ENCODE data around the gene SMYD2. TPM values are rescaled to one million over a fixed set of nuclear protein-coding genes. Genes with fewer than 3 reads are reported as not detected.

SMYD2 gene
- total RNA-seq, 1 donor from 2014 or later, result 35.5 TPM

DNA sequence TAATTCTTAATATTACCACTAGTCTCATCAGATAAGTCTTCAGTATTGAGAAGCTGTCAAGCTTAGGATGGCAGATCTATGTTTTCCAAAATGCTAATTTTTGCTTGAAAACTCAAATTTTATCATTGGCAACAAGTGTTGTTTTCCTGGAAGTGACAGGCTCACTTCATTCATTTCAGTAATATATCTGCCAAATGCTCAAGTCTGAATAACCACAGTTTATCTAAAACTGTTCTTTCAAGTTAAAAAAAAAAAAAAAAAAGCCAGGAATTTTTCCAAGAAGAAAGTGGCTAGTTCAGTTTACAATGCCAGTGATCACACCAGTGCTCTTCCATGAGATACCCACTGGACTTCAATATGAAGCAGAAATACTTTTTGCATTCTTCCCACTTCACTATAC is 20.6 kb downstream of the SMYD2 start:
- peaks cover 27% of the 10 kb centered on the region for H3K4me1 Mint-ChIP-seq (ENCODE audit: unreplicated experiment)
- no peaks in the 10 kb centered on the region for H3K36me3 Mint-ChIP-seq
- no peak overlapping the region for H3K4me3 Mint-ChIP-seq
- H3K27ac Mint-ChIP-seq, result no peak overlapping the region
- no peaks in the 10 kb centered on the region for H3K9me3 Mint-ChIP-seq
- TF ChIP-seq, protein P1, sequence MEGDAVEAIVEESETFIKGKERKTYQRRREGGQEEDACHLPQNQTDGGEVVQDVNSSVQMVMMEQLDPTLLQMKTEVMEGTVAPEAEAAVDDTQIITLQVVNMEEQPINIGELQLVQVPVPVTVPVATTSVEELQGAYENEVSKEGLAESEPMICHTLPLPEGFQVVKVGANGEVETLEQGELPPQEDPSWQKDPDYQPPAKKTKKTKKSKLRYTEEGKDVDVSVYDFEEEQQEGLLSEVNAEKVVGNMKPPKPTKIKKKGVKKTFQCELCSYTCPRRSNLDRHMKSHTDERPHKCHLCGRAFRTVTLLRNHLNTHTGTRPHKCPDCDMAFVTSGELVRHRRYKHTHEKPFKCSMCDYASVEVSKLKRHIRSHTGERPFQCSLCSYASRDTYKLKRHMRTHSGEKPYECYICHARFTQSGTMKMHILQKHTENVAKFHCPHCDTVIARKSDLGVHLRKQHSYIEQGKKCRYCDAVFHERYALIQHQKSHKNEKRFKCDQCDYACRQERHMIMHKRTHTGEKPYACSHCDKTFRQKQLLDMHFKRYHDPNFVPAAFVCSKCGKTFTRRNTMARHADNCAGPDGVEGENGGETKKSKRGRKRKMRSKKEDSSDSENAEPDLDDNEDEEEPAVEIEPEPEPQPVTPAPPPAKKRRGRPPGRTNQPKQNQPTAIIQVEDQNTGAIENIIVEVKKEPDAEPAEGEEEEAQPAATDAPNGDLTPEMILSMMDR (conservative IDR thresholded peaks at IDR 0.05), result no peak
- no peak for DNase-seq (ENCODE audit: extremely low spot score, unreplicated experiment)
- H3K27me3 Mint-ChIP-seq, result no peaks in the 10 kb centered on the region

DNA sequence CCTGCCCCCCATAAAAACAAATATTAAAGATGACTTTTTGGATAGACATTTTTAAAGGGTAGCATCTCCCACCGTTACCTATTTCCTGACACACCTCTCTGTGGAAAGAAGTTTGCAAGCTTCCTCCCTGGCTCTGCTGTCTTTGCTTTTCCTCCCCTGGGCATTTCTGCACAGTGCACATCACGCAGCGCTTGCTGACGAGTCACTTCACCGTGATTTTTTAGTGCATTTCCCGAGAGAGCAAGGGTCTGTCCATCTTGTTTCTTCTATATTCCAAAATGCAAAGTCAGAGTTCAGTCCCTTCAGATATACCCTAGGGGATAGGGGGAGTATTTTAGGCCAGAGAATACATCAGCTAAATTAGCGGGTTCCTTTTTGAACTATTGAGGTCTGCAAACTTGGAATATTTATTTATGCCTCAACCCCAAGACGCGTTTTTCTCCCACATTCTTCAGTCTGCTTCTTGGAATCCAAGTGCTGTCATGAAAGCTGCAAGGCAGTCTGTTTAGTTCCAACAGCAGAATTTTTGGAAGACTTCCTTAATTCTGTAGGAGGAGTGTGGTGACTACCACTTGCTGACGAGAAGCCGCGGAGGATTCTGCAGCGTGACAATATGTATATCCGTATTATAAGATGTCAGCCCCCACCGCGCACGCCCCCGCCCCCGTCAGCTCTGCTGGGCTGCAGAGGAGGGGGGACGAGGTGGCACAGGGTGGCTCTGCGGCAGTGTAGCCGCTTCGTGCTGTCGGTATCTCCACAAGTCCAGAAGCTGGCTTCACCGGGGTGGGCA is 22.4 kb downstream of the SMYD2 start:
- Mint-ChIP-seq H3K9me3 (no peaks in the 10 kb centered on the region), H3K36me3 (peaks cover 4% of the 10 kb centered on the region), H3K4me1 (ENCODE audit: unreplicated experiment) (peaks cover 21% of the 10 kb centered on the region), H3K27ac (no peak overlapping the region), H3K4me3 (no peak overlapping the region), H3K27me3 (no peaks in the 10 kb centered on the region)
- TF ChIP-seq, protein P1 (conservative IDR thresholded peaks at IDR 0.05), result no peak
- no peak for DNase-seq (ENCODE audit: extremely low spot score, unreplicated experiment)

DNA sequence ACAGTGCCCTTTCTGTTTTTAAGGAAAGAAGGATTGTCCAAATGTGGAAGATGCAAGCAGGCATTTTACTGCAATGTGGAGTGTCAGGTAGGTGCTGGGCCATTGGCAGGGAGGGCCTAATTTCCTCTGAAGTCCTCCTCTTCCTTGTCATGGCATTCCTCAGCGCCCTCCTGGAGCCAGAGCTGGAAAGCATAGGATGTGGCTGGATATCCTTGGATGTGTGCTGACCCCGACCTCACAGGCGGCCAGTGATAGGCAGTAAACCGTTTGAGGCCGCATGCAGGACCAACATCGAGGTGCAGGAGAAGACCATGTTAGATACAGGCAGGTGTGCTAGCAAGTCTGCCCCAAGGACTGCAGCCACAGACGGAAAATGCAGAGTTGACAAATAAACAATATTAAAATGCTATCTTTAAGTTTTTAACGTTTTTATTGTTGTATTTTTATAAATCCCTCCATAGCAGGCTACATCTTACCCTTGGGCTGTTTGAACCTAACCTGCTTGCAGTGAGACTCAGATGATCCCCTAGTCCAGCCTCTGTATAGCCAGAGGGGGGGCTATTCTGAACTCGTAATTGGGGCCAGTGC is 24.3 kb downstream of the SMYD2 start:
- peaks cover 5% of the 10 kb centered on the region for H3K36me3 Mint-ChIP-seq
- TF ChIP-seq, protein P1 (conservative IDR thresholded peaks at IDR 0.05), result no peak
- H3K27me3 Mint-ChIP-seq, result no peaks in the 10 kb centered on the region
- no peak overlapping the region for H3K4me3 Mint-ChIP-seq
- no peak overlapping the region for H3K27ac Mint-ChIP-seq
- no peaks in the 10 kb centered on the region for H3K9me3 Mint-ChIP-seq
- H3K4me1 Mint-ChIP-seq (ENCODE audit: unreplicated experiment), result peaks cover 24% of the 10 kb centered on the region
- no peak for DNase-seq (ENCODE audit: extremely low spot score, unreplicated experiment)

DNA sequence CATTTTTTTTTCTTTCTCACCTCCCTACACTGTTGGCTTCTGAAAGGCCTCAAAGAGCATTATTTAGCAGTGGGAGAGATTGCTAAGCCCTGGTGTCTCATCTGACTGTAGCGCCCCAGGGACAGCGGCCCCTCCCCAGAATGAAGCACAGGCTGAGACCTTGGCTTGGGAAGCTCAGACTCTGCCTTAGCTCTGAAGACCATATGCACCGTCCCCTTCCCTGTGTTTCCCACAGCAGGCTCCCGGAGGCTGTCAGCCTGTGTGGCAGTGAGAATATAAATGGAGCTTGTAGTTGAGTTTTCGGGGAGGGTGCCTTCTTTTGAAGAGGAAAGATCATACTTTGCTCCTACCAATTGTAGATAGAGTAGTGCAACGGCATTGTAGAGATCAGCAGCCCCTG is 25.3 kb downstream of the SMYD2 start:
- Mint-ChIP-seq H3K9me3 (no peaks in the 10 kb centered on the region), H3K4me1 (ENCODE audit: unreplicated experiment) (peaks cover 24% of the 10 kb centered on the region), H3K27ac (no peak overlapping the region), H3K4me3 (no peak overlapping the region), H3K36me3 (peaks cover 5% of the 10 kb centered on the region), H3K27me3 (no peaks in the 10 kb centered on the region)
- no peak for DNase-seq (ENCODE audit: extremely low spot score, unreplicated experiment)
- TF ChIP-seq, protein P1 (conservative IDR thresholded peaks at IDR 0.05), result no peak

DNA sequence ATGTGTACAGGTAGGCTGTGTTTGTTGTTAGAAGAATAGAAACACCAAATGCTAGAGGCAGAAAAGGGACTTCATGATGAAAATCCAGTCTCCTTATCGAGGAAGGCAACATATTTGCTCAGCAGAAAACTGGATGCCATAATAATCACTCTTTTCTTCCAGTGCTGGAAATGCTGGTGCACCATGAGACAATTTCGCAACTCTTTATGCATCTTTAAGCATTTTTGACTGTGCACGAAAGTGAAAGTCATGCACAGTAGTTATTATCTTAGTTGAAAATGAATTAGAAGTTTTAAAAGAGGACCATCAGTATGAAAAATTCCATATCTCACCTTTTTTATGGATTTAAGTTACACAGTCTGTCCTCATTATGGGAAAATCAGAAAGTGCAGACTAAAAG is 29.1 kb downstream of the SMYD2 start:
- H3K4me3 Mint-ChIP-seq, result no peak overlapping the region
- H3K27ac Mint-ChIP-seq, result no peak overlapping the region
- TF ChIP-seq, protein P1 (conservative IDR thresholded peaks at IDR 0.05), result no peak
- no peak for DNase-seq (ENCODE audit: extremely low spot score, unreplicated experiment)
- H3K4me1 Mint-ChIP-seq (ENCODE audit: unreplicated experiment), result peaks cover 12% of the 10 kb centered on the region
- H3K36me3 Mint-ChIP-seq, result peaks cover 6% of the 10 kb centered on the region
- H3K27me3 Mint-ChIP-seq, result no peaks in the 10 kb centered on the region
- no peaks in the 10 kb centered on the region for H3K9me3 Mint-ChIP-seq

All from type B pancreatic cell (in vitro differentiated cells).